Activated naive CD4-positive, alpha-beta T cell treated with anti-CD3 and anti-CD28 coated beads for 36 hours (primary cell): ENCODE data around the gene TGFA. TPM values are rescaled to one million over a fixed set of nuclear protein-coding genes. Genes with fewer than 3 reads are reported as not detected.
"Not testable (repeated sequence)": the region's sequence is repeated elsewhere in the genome, so short reads cannot be mapped to it uniquely, and the experiment has no call there.

Experiments
- CTCF ChIA-PET: fragments of 350-600 bp; sonication (Branson Sonifier 250); formaldehyde crosslinking; loops from one replicate; lab custom pipeline; 2021; ENCODE audit warnings: antibody characterized with exemption; lab: Charles Lee
- DNase-seq: peaks from one replicate; pipeline ENCODE4 v3.0.0-alpha.2; 2020
- H3K27ac Mint-ChIP-seq: one replicate; pipeline ENCODE4 v1.8.0; 2021; ENCODE audit warnings: mild to moderate bottlenecking, mixed read lengths
- H3K27me3 Mint-ChIP-seq: one replicate; pipeline ENCODE4 v1.8.0; 2021; ENCODE audit warnings: low read depth, mixed read lengths
- H3K36me3 Mint-ChIP-seq: one replicate; pipeline ENCODE4 v1.8.0; 2021; ENCODE audit warnings: low read depth, mixed read lengths
- H3K4me1 Mint-ChIP-seq: one replicate; pipeline ENCODE4 v1.8.0; 2021; ENCODE audit warnings: low read depth, mixed read lengths
- H3K4me3 Mint-ChIP-seq: one replicate; pipeline ENCODE4 v1.8.0; 2021; ENCODE audit warnings: mild to moderate bottlenecking, moderate library complexity, mixed read lengths
- H3K9me3 Mint-ChIP-seq: one replicate; pipeline ENCODE4 v1.8.0; 2021; ENCODE audit warnings: mixed read lengths
- intact Hi-C: fragments of 100-400 bp; cut with micrococcal nuclease; formaldehyde crosslinking; loops from one replicate; pipeline ENCODE4 v1.15.1; 2023
- total RNA-seq, 2 experiments: library from RNA; stranded (reverse); gene quantifications; one replicate each; pipeline ENCODE4 v1.2.3, GENCODE V29; 2021

TGFA gene
- total RNA-seq, 2 experiments from 2014 or later, result 0.33 to 0.64 TPM

- H3K36me3 Mint-ChIP-seq, result no peaks in the 10 kb centered on the region
- CTCF ChIA-PET, result interaction anchor here (0.6 to 1.0 kb wide), 2 partner anchors 165 to 478 kb away, joined by 3 to 4 read pairs; no protein-coding TSS in a partner anchor
- no peaks in the 10 kb centered on the region for H3K27me3 Mint-ChIP-seq
- intact Hi-C loops, result no loop called here
- H3K9me3 Mint-ChIP-seq, result no peaks in the 10 kb centered on the region
- no peak for DNase-seq
- H3K4me3 Mint-ChIP-seq, result no peak overlapping the region
- no peak overlapping the region for H3K27ac Mint-ChIP-seq
- H3K4me1 Mint-ChIP-seq, result peaks cover 20% of the 10 kb centered on the region
Observed at GRCh38 chr2:70467831-70468779, 85.5 kb downstream of the TGFA start.

GRCh38 chr2:70467237-70467636 is 86.4 kb downstream of the TGFA start:
- Mint-ChIP-seq H3K27ac (no peak overlapping the region), H3K27me3 (no peaks in the 10 kb centered on the region), H3K4me1 (peaks cover 14% of the 10 kb centered on the region), H3K36me3 (no peaks in the 10 kb centered on the region), H3K9me3 (no peaks in the 10 kb centered on the region), H3K4me3 (no peak overlapping the region)
- CTCF ChIA-PET, result interaction anchor here (0.6 to 1.0 kb wide), 2 partner anchors 164 to 479 kb away, joined by 3 to 4 read pairs; no protein-coding TSS in a partner anchor
- DNase-seq, result no peak
- intact Hi-C loops, result no loop called here

- H3K36me3 Mint-ChIP-seq, CTCF ChIA-PET: not testable (repeated sequence)
Observed at GRCh38 chr2:70466647-70467046, 87.0 kb downstream of the TGFA start.

GRCh38 chr2:70463997-70464396 is 89.6 kb downstream of the TGFA start:
- DNase-seq, result no peak
- CTCF ChIA-PET, result no interaction called here
- H3K9me3 Mint-ChIP-seq, result no peaks in the 10 kb centered on the region
- H3K4me3 Mint-ChIP-seq, result no peak overlapping the region
- no peaks in the 10 kb centered on the region for H3K4me1 Mint-ChIP-seq
- H3K27ac Mint-ChIP-seq, result no peak overlapping the region
- H3K36me3 Mint-ChIP-seq, result no peaks in the 10 kb centered on the region
- intact Hi-C loops, result no loop called here
- H3K27me3 Mint-ChIP-seq, result no peaks in the 10 kb centered on the region

More at GRCh38 chr2:70466647-70467046, 87.0 kb downstream of the TGFA start:
- H3K27ac Mint-ChIP-seq, H3K4me3 Mint-ChIP-seq, DNase-seq, H3K27me3 Mint-ChIP-seq, H3K9me3 Mint-ChIP-seq, intact Hi-C loops: not testable (repeated sequence)
- H3K4me1 Mint-ChIP-seq, result peaks cover 14% of the 10 kb centered on the region

- H3K4me1 Mint-ChIP-seq, result no peaks in the 10 kb centered on the region
- CTCF ChIA-PET, result no interaction called here
- no peak for DNase-seq
- H3K36me3 Mint-ChIP-seq, result no peaks in the 10 kb centered on the region
- no peaks in the 10 kb centered on the region for H3K27me3 Mint-ChIP-seq
- no peak overlapping the region for H3K27ac Mint-ChIP-seq
- intact Hi-C loops, result no loop called here
- H3K9me3 Mint-ChIP-seq, result no peaks in the 10 kb centered on the region
- no peak overlapping the region for H3K4me3 Mint-ChIP-seq
Observed at GRCh38 chr2:70463581-70463980, 90.0 kb downstream of the TGFA start.

- no peak for DNase-seq
- no peaks in the 10 kb centered on the region for H3K27me3 Mint-ChIP-seq
- peaks cover 1% of the 10 kb centered on the region for H3K4me1 Mint-ChIP-seq
- no peaks in the 10 kb centered on the region for H3K9me3 Mint-ChIP-seq
- no peak overlapping the region for H3K4me3 Mint-ChIP-seq
- no peaks in the 10 kb centered on the region for H3K36me3 Mint-ChIP-seq
- intact Hi-C loops, result no loop called here
- no peak overlapping the region for H3K27ac Mint-ChIP-seq
- CTCF ChIA-PET, result interaction anchor here (0.7 kb wide), 1 partner anchor 147 kb away, joined by 3 read pairs; no protein-coding TSS in a partner anchor
Observed at GRCh38 chr2:70461981-70462876, 91.4 kb downstream of the TGFA start.

GRCh38 chr2:70461414-70461813 is 92.2 kb downstream of the TGFA start:
- no peak overlapping the region for H3K27ac Mint-ChIP-seq
- DNase-seq, result no peak
- H3K27me3 Mint-ChIP-seq, result no peaks in the 10 kb centered on the region
- CTCF ChIA-PET, result no interaction called here
- no peaks in the 10 kb centered on the region for H3K36me3 Mint-ChIP-seq
- H3K4me1 Mint-ChIP-seq, result peaks cover 9% of the 10 kb centered on the region
- intact Hi-C loops, result no loop called here
- H3K9me3 Mint-ChIP-seq, result no peaks in the 10 kb centered on the region
- H3K4me3 Mint-ChIP-seq, result no peak overlapping the region

- Mint-ChIP-seq H3K36me3 (no peaks in the 10 kb centered on the region), H3K27me3 (no peaks in the 10 kb centered on the region), H3K9me3 (no peaks in the 10 kb centered on the region), H3K4me1 (peaks cover 19% of the 10 kb centered on the region), H3K4me3 (no peak overlapping the region), H3K27ac (no peak overlapping the region)
- DNase-seq, result no peak
- CTCF ChIA-PET, result interaction anchor here (0.6 to 1.2 kb wide), 3 partner anchors 17 to 1063 kb away, joined by 3 read pairs; no protein-coding TSS in a partner anchor
- intact Hi-C loops, result no loop called here
Observed at GRCh38 chr2:70460333-70460732, 93.3 kb downstream of the TGFA start.

GRCh38 chr2:70458661-70459060 is 95.0 kb downstream of the TGFA start:
- H3K4me3 Mint-ChIP-seq, result no peak overlapping the region
- no peak for DNase-seq
- CTCF ChIA-PET, result no interaction called here
- peaks cover 19% of the 10 kb centered on the region for H3K4me1 Mint-ChIP-seq
- H3K27me3 Mint-ChIP-seq, result no peaks in the 10 kb centered on the region
- no peaks in the 10 kb centered on the region for H3K36me3 Mint-ChIP-seq
- intact Hi-C loops, result no loop called here
- no peaks in the 10 kb centered on the region for H3K9me3 Mint-ChIP-seq
- H3K27ac Mint-ChIP-seq, result no peak overlapping the region

GRCh38 chr2:70456585-70457495 is 96.8 kb downstream of the TGFA start:
- no peaks in the 10 kb centered on the region for H3K36me3 Mint-ChIP-seq
- no peak overlapping the region for H3K27ac Mint-ChIP-seq
- intact Hi-C loops, result no loop called here
- DNase-seq, result no peak
- no peaks in the 10 kb centered on the region for H3K9me3 Mint-ChIP-seq
- CTCF ChIA-PET, result interaction anchor here (0.8 to 1.8 kb wide), 3 partner anchors 116 to 153 kb away, joined by 3 to 8 read pairs (median 3); no protein-coding TSS in a partner anchor
- no peak overlapping the region for H3K4me3 Mint-ChIP-seq
- peaks cover 19% of the 10 kb centered on the region for H3K4me1 Mint-ChIP-seq
- no peaks in the 10 kb centered on the region for H3K27me3 Mint-ChIP-seq

GRCh38 chr2:70454936-70455544 is 98.6 kb downstream of the TGFA start:
- H3K27ac Mint-ChIP-seq, result no peak overlapping the region
- H3K4me3 Mint-ChIP-seq, result no peak overlapping the region
- no peak for DNase-seq
- H3K36me3 Mint-ChIP-seq, result no peaks in the 10 kb centered on the region
- no peaks in the 10 kb centered on the region for H3K9me3 Mint-ChIP-seq
- CTCF ChIA-PET, result interaction anchor here (0.8 to 1.8 kb wide), 3 partner anchors 114 to 164 kb away, joined by 3 to 8 read pairs (median 3); no protein-coding TSS in a partner anchor
- no peaks in the 10 kb centered on the region for H3K27me3 Mint-ChIP-seq
- intact Hi-C loops, result no loop called here
- H3K4me1 Mint-ChIP-seq, result peaks cover 19% of the 10 kb centered on the region
